Gastroesophageal sphincter (tissue), 3 donors: ENCODE data around the gene CCDC85A.

Experiments
- EP300 ChIP-seq: sonication (generic); formaldehyde crosslinking; IDR thresholded peaks from one replicate; pipeline ENCODE4 v1.6.1; 2017; ENCODE audit warnings: antibody characterized with exemption, mild to moderate bottlenecking
- POLR2A ChIP-seq, 2 donors: fragments of 450-650 bp; IDR thresholded peaks; one replicate each; pipeline ENCODE4 v1.6.1; 2017; ENCODE audit warnings: antibody characterized with exemption in 2 of 2, mild to moderate bottlenecking in 2 of 2, moderate library complexity in 1 of 2
- TF ChIP-seq, protein P1 (sequence below), 4 experiments: fragments of 200-600 bp in 2 of 4; fragments of 450-650 bp in 2 of 4; sonication (generic) in 1 of 4; IDR thresholded peaks; one replicate each; pipeline ENCODE4 v1.5.1; 2017 to 2019; ENCODE audit warnings: antibody characterized with exemption in 4 of 4, mild to moderate bottlenecking in 2 of 4, moderate library complexity in 2 of 4

DNA sequence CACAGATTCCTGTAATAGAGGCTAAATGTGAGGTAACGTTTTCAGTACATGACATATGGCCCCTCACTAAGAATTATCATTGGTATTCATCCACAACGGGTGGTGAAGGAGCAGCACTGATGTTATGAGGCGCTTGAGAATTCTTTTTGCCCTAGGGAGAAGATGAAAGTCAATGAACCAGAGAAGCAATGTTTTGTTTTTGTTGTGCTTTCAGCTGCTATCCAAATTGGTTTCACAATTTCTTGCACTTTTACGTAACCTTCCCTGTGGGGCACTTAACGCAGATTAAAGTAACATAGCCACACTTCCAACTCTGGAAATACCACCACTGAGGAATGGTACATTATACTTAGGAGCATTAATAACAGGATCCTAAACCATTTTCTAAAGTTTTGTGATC, 13.3 kb upstream of the CCDC85A start:
- TF ChIP-seq, protein P1, sequence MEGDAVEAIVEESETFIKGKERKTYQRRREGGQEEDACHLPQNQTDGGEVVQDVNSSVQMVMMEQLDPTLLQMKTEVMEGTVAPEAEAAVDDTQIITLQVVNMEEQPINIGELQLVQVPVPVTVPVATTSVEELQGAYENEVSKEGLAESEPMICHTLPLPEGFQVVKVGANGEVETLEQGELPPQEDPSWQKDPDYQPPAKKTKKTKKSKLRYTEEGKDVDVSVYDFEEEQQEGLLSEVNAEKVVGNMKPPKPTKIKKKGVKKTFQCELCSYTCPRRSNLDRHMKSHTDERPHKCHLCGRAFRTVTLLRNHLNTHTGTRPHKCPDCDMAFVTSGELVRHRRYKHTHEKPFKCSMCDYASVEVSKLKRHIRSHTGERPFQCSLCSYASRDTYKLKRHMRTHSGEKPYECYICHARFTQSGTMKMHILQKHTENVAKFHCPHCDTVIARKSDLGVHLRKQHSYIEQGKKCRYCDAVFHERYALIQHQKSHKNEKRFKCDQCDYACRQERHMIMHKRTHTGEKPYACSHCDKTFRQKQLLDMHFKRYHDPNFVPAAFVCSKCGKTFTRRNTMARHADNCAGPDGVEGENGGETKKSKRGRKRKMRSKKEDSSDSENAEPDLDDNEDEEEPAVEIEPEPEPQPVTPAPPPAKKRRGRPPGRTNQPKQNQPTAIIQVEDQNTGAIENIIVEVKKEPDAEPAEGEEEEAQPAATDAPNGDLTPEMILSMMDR (IDR thresholded peaks at IDR 0.05) = no peak
- TF ChIP-seq POLR2A (IDR thresholded peaks at IDR 0.05) = no peak
- TF ChIP-seq EP300 = no peak
